Measurements from ENCODE around the gene NEU1. TPM values are rescaled to one million over a fixed set of nuclear protein-coding genes. Genes with fewer than 3 reads are reported as not detected.

NEU1 gene
- total and polyA plus RNA-seq, 2 of the 8 experiments (the other 6 are each of a cell fraction or from before 2014, with no cell fraction given), result 41.2 to 72.1 TPM

DNA sequence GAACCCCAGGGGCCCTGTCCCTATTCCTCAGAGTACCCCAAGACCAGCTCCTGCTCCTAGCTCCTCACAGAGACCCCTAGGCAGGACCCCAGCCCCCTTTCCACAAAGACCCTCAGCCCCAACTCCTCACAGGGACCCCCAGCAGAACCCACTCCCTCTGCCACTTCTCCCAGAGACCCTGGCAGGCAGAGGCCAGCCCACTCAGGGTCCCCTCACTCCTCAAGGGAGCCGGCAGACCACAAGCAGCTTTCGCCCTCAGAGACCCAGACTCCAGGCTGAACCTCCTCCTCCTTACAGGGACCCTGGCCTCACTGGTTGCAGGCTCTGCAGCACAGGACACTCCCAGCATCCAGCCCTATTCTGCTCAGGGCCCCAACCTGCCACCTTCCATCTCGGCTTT, 15.6 kb upstream of the NEU1 start:
- H3K4ac ChIP-seq (replicated peaks; ENCODE audit: insufficient read length, low read depth, low read length), result no peak overlapping the region
- H3K36me3 ChIP-seq (ENCODE audit: control insufficient read depth in 2 of 4, insufficient read depth in 4 of 4, low read length in 3 of 4), result peaks cover 15 to 34% (median 29%) of the 10 kb centered on the region in 4 experiments
- no peaks in the 10 kb centered on the region; the same call in 1 of the 2 replicates for H3K79me1 ChIP-seq (ENCODE audit: low read depth, low read length)
- H2BK5ac ChIP-seq (ENCODE audit: low read depth, low read length), result no peak overlapping the region
- no peak overlapping the region for H2BK15ac ChIP-seq (ENCODE audit: low read length)
- H3K27ac ChIP-seq (ENCODE audit: low read depth, low read length), result no peak overlapping the region
- no peak overlapping the region for H4K5ac ChIP-seq (ENCODE audit: insufficient read length, low read depth, low read length)
- POLR2A ChIA-PET (ENCODE audit: partially characterized antibody), result interaction anchor here (0.6 to 5.6 kb wide), 8 partner anchors 8 to 82 kb away, joined by 3 to 47 read pairs (median 4); partner anchors contain the start of genes HSPA1B, NEU1 and VARS1
- no peak overlapping the region for H2BK20ac ChIP-seq (ENCODE audit: low read length)
- peaks cover 2 to 11% of the 10 kb centered on the region in 2 experiments for H4K20me1 ChIP-seq (replicated peaks in 1 of 2; ENCODE audit: control insufficient read depth in 1 of 2, insufficient read depth in 2 of 2, low read length in 2 of 2)
- H2AK5ac ChIP-seq (ENCODE audit: low read depth, low read length), result no peak overlapping the region
- H4K8ac ChIP-seq (ENCODE audit: extremely low read depth, insufficient read depth, low read length), result no peak overlapping the region
- H2BK120ac ChIP-seq (replicated peaks; ENCODE audit: low read depth, low read length), result no peak overlapping the region
- CTCF ChIA-PET (ENCODE audit: partially characterized antibody), result interaction anchor here (0.6 to 8.1 kb wide), 4 partner anchors 10 to 87 kb away, joined by 3 to 59 read pairs (median 3); no protein-coding TSS in a partner anchor
- H3K9me3 ChIP-seq (ENCODE audit: insufficient read depth in 2 of 2, low read depth in 1 of 2, low read length in 1 of 2), result no peaks in the 10 kb centered on the region
- peak overlapping the region; percentile 48; the same call in 1 of the 2 replicates for H3K18ac ChIP-seq (ENCODE audit: extremely low read depth, low read length)
- no peak overlapping the region for H3K56ac ChIP-seq (replicated peaks; ENCODE audit: insufficient read length, low read depth, low read length)
- H3K4me2 ChIP-seq (ENCODE audit: insufficient read depth in 1 of 2, low read depth in 2 of 2, low read length in 2 of 2), result peak overlapping the region; percentile 52 to 58; a peak in 3 of 4 replicates
- no peak overlapping the region for H4K91ac ChIP-seq (replicated peaks; ENCODE audit: insufficient read length, low read length)
- DNase-seq (ENCODE audit: low read depth in 1 of 2, low spot score in 2 of 2) (no peak), FAIRE-seq (no peak)
- no peak overlapping the region for H2AFZ ChIP-seq (ENCODE audit: low read length)
- peak overlapping the region; percentile 39; the same call in 1 of the 2 replicates for H2BK12ac ChIP-seq (ENCODE audit: low read depth, low read length)
- WGBS, 2 experiments (ENCODE audit: extremely low coverage in 1 of 2, insufficient coverage in 1 of 2, insufficient read length in 1 of 2, insufficient replicate concordance in 2 of 2, low coverage in 1 of 2, low lambda C conversion rate in 2 of 2, missing lambda C conversion rate in 1 of 2), result 94% methylated on average over 2 of the region's 3 CpGs; no CpG with 5 or more reads in 1 of the 2 experiments
- H3K4me3 ChIP-seq (ENCODE audit: extremely low read depth in 1 of 4, insufficient read depth in 2 of 4, low read depth in 3 of 4, low read length in 4 of 4), result peak overlapping the region in 1 of 4 experiments; percentile 46; a peak in 2 of 8 replicates
- H3K14ac ChIP-seq (ENCODE audit: insufficient read length), result no peak overlapping the region
- H3K79me2 ChIP-seq (ENCODE audit: control insufficient read depth in 1 of 2, insufficient read depth in 2 of 2, low read length in 2 of 2), result no peaks in the 10 kb centered on the region
- no peak overlapping the region for H3K23ac ChIP-seq (ENCODE audit: insufficient read length)
- peaks cover 0 to 11% (median 0%) of the 10 kb centered on the region in 4 experiments; a peak in 1 of 7 replicates for H3K4me1 ChIP-seq (replicated peaks in 1 of 4; ENCODE audit: control insufficient read depth in 3 of 4, insufficient read depth in 4 of 4, low read length in 3 of 4)
- H3K23me2 ChIP-seq (ENCODE audit: low read depth, low read length), result no peaks in the 10 kb centered on the region
- no peaks in the 10 kb centered on the region for H3K27me3 ChIP-seq (replicated peaks in 1 of 4; ENCODE audit: control insufficient read depth in 3 of 4, extremely low read depth in 1 of 4, insufficient read depth in 3 of 4, low read length in 3 of 4)
- H3K9ac ChIP-seq (replicated peaks in 1 of 4; ENCODE audit: extremely low read depth in 1 of 4, low read depth in 3 of 4, low read length in 3 of 4), result no peak overlapping the region
- TF ChIP-seq SUZ12 (IDR thresholded peaks at IDR 0.05; ENCODE audit: low read length) (no peak), FOSL1 (IDR thresholded peaks at IDR 0.05; ENCODE audit: insufficient read depth, low read depth, low read length) (no peak), EZH2 (IDR thresholded peaks at IDR 0.05; ENCODE audit: low read depth, low read length, severe bottlenecking) (no peak)
